ENCODE measurements around the gene CDK6. TPM values are rescaled to one million over a fixed set of nuclear protein-coding genes. Genes with fewer than 3 reads are reported as not detected.
A peak's percentile ranks its signal among the peaks of the same experiment; 100 is the strongest.

The CDK6 gene
- total RNA-seq, 3 donors from 2014 or later = 310 to 350 (median 347) TPM

DNA sequence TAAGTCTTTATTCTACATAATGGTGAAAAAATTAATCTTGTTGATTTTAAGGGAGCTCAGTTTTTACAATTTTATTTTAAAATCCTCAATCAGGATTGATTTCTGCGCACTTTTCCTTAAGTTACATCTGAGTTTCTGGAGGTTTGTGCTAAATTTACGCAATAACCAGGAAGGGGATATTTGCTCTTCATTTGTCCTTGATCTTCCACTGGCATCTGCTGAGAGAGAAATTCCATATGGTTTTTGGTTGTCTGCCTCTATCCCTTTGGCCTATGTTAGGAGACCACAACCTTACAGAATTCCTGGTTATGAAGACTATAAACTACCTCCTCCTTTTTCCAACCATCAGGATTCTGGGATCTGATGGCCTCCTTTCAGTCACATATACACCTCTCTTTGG is 20.1 kb upstream of the CDK6 start:
- peaks cover 2% of the 10 kb centered on the region for H3K27me3 Mint-ChIP-seq (ENCODE audit: low read depth)
- no peaks in the 10 kb centered on the region for H3K36me3 Mint-ChIP-seq (ENCODE audit: insufficient read depth)

DNA sequence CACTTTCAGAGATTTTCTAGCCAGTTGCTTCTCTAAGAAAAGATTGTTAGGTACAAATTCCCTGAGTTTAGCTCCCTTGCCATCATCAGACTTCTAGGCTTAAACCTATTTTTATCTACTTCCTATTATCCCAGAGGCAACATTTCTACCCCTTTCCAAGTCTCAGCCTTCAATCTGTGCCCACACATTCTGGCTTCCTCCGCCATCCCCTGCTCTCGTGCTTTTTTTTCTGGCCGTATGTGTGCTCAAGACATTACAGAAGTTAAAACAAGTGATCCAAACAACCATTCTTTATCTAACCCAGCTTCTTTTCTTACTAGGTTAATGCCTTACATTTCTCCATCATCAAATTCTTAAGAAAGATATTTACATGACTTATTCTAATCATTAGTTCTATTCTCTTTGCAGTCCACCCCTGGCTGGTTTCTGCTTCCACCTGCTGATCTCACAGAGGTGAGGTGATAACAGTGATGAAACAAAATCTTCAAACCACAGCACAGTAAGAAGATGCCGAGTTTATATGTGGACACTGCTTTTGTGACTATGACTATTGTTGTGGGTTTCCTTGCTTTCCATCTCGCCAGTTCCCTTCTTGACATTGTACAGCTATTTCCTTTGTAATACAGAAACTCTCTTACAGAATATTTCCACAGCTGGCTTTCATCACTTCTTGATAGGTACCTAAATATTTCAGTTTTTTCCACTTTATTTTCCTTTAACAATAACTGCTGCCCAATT is 18.3 kb upstream of the CDK6 start:
- Mint-ChIP-seq H3K36me3 (ENCODE audit: insufficient read depth) (no peaks in the 10 kb centered on the region), H3K4me3 (no peak overlapping the region), H3K9me3 (no peaks in the 10 kb centered on the region), H3K27me3 (ENCODE audit: low read depth) (peaks cover 2% of the 10 kb centered on the region), H3K4me1 (ENCODE audit: low read depth) (peaks cover 13% of the 10 kb centered on the region)
- peak; percentile 82 to 90 for ATAC-seq
- no peak for DNase-seq

More for the DNA sequence above, 20.1 kb upstream of the CDK6 start:
- DNase-seq = no peak
- H3K9me3 Mint-ChIP-seq = no peaks in the 10 kb centered on the region
- no peak overlapping the region for H3K4me3 Mint-ChIP-seq
- H3K4me1 Mint-ChIP-seq (ENCODE audit: low read depth) = peaks cover 13% of the 10 kb centered on the region
- ATAC-seq = no peak

DNA sequence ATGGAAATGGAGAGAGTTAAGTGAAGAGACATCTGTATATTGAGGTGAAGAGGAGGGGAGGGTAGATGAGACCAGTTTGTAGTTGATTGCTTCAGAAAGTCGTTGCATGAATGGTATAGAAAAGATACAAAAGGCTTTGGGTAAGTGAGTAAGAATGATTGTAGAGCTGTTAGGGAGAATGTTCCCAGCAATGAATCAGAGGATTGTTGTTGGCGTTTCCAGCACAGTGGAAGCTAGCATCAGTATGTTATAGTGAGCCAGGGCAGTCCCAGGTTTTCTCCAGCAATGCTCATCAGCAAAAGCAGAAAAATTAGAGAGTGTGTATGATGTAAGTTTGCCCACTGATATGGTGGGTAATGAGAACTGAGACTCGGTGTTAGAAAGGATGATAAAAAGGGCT is 15.4 kb upstream of the CDK6 start:
- no peaks in the 10 kb centered on the region for H3K9me3 Mint-ChIP-seq
- peaks cover 5% of the 10 kb centered on the region for H3K27me3 Mint-ChIP-seq (ENCODE audit: low read depth)
- ATAC-seq = peak; percentile 49 to 62
- H3K36me3 Mint-ChIP-seq (ENCODE audit: insufficient read depth) = no peaks in the 10 kb centered on the region
- H3K4me1 Mint-ChIP-seq (ENCODE audit: low read depth) = peaks cover 18% of the 10 kb centered on the region
- no peak overlapping the region for H3K4me3 Mint-ChIP-seq
- no peak for DNase-seq

DNA sequence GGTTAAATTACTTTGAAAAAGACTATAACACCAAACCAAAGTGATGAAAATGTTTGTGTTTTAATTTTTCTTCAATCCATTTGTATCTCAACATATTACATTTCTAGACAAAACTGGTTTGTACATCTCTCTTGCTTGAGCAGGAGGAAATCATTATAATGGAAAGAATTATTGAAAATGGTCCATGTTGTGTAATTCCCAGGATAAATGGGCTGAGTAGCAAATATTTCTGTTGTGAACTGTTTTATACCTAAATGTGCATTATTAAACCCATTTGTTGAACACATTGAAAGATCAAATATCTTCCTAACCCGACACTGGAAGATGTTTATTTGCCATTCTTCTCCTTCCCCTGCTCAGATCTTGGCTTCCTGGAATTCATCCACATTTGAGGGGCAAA is 14.1 kb upstream of the CDK6 start:
- no peaks in the 10 kb centered on the region for H3K9me3 Mint-ChIP-seq
- no peak for DNase-seq
- peaks cover 15% of the 10 kb centered on the region for H3K4me1 Mint-ChIP-seq (ENCODE audit: low read depth)
- no peaks in the 10 kb centered on the region for H3K36me3 Mint-ChIP-seq (ENCODE audit: insufficient read depth)
- H3K27me3 Mint-ChIP-seq (ENCODE audit: low read depth) = peaks cover 5% of the 10 kb centered on the region
- ATAC-seq = no peak
- no peak overlapping the region for H3K4me3 Mint-ChIP-seq

DNA sequence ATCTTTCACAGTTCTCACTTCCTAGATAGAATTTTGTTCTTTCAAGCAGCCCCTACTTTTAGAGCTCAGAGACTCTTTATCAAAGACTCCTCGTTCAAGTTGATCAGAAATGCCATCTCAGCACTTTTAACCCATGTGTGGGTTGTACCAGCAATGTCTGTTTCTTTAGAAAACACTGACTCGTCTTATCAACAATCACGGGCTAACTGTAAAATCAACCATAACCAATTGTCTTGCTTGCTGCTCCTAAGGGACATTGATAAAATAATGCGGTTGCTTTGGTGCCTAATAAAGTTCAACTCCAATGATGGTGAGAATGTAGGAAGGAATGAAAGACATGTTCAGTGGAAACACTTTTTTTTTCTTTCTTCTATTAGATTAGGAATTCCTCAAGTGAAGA is 12.9 kb upstream of the CDK6 start:
- peaks cover 5% of the 10 kb centered on the region for H3K27me3 Mint-ChIP-seq (ENCODE audit: low read depth)
- peaks cover 6% of the 10 kb centered on the region for H3K4me1 Mint-ChIP-seq (ENCODE audit: low read depth)
- H3K36me3 Mint-ChIP-seq (ENCODE audit: insufficient read depth) = no peaks in the 10 kb centered on the region
- DNase-seq = no peak
- no peaks in the 10 kb centered on the region for H3K9me3 Mint-ChIP-seq
- no peak for ATAC-seq
- H3K4me3 Mint-ChIP-seq = no peak overlapping the region

DNA sequence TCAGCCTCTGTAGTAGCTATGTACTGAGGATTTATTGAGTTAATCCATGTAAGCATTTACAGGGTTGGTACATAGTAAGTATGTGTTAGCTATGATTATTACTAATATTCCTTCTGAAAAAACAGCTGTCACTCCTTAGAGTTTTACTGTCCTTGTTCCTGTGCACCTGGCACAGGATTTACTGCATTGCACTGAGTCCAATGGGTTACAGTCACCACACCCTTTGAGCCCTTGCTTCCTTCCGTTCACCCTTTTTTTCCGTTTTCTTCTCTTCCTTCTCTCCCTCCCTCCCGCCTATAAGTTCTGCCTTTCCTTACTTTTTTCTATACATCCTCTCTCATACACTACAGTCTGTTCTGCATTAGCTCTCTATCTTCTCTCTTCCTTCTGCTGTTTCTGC is 12.5 kb upstream of the CDK6 start:
- H3K27me3 Mint-ChIP-seq (ENCODE audit: low read depth) = peaks cover 5% of the 10 kb centered on the region
- DNase-seq (no peak), ATAC-seq (no peak)
- no peak overlapping the region for H3K4me3 Mint-ChIP-seq
- no peaks in the 10 kb centered on the region for H3K36me3 Mint-ChIP-seq (ENCODE audit: insufficient read depth)
- H3K9me3 Mint-ChIP-seq = peaks cover under 1% of the 10 kb centered on the region
- H3K4me1 Mint-ChIP-seq (ENCODE audit: low read depth) = peaks cover 5% of the 10 kb centered on the region

DNA sequence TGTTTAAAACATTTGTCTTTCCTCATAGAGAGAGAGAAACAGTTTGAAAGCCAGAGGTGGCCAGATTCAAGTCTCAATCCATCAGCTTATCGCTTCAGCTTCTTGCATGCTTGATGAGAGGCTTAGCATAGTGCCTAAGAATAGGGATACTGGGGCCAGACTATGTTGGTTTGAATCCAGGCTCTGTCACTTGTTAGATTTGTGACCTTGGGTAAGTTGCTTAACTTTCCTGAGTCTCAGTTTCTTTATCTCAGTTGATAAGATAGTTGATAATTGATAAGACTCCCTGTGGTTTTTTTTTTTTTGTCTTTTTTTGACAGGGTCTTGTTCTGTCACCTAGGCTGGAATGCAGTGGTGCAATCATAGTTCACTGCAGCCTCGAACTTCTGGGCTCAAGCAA is 12.1 kb upstream of the CDK6 start:
- Mint-ChIP-seq H3K4me3 (no peak overlapping the region), H3K9me3 (peaks cover 5% of the 10 kb centered on the region), H3K36me3 (ENCODE audit: insufficient read depth) (no peaks in the 10 kb centered on the region), H3K27me3 (ENCODE audit: low read depth) (peaks cover 5% of the 10 kb centered on the region), H3K4me1 (ENCODE audit: low read depth) (peaks cover 5% of the 10 kb centered on the region)
- DNase-seq (no peak), ATAC-seq (no peak)

DNA sequence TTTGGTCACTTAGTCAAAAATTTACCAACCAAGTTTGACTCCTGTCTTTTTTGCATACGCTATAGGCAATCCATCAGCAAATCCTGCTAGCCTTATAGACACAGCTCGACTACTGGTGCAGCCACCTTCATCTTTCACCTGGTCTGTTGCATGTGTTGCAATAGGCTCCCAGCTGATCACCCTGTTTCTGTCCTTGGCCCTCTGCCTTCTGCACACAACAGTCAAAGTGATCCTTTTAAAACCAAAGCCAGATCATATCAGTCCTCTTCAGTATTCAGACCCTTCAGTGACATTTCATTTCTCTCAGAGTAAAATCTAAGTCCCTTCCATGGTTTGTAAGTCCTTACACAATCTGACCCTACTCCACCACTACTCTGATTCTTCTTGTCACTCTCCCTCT is 10.9 kb upstream of the CDK6 start:
- peaks cover 8% of the 10 kb centered on the region for H3K9me3 Mint-ChIP-seq
- no peak overlapping the region for H3K4me3 Mint-ChIP-seq
- DNase-seq (no peak), ATAC-seq (no peak)
- H3K27me3 Mint-ChIP-seq (ENCODE audit: low read depth) = peaks cover 5% of the 10 kb centered on the region
- peaks cover 5% of the 10 kb centered on the region for H3K4me1 Mint-ChIP-seq (ENCODE audit: low read depth)
- no peaks in the 10 kb centered on the region for H3K36me3 Mint-ChIP-seq (ENCODE audit: insufficient read depth)

DNA sequence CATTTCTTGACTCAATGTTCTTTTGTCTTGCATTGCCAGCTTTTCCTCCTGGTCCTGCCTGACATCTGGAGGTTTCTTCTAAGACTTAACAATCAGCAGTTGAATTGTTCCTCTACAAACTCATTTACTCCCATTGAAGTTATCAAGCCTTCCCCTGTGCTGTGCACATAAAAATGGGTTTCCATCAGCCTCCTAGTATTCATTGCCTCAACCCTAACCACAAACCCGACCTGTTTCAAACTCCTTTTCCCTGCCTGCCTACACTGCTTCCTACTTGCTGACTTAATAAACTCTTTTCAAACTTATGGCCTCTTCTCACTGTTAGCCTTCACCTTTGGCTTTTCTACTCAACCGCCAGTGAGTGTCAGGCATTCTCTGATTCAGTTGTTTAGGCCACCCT is 9.4 kb upstream of the CDK6 start:
- DNase-seq = no peak
- Mint-ChIP-seq H3K36me3 (ENCODE audit: insufficient read depth) (no peaks in the 10 kb centered on the region), H3K27me3 (ENCODE audit: low read depth) (peaks cover 8% of the 10 kb centered on the region), H3K4me3 (no peak overlapping the region), H3K9me3 (peaks cover 8% of the 10 kb centered on the region), H3K4me1 (ENCODE audit: low read depth) (peaks cover 9% of the 10 kb centered on the region)
- no peak for ATAC-seq

DNA sequence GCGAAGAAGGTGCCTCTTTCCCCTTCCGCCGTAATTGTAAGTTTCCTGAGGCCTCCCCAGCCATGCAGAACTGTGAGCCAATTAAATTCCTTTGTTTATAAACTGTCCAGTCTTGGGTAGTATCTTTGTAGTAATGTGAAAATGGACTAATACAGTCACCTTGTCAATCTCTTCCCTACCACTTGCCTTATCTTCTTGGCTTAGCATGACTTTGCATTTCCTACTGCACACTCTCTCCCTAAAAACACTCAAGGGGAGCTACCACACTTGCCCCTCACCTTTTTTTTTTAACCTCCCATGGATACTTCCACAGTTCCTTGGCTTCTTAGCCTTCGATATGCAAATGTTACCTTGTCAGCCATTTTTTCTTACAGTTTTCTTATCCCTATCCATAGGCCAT is 7.4 kb upstream of the CDK6 start:
- DNase-seq (no peak), ATAC-seq (no peak)
- Mint-ChIP-seq H3K9me3 (peaks cover 8% of the 10 kb centered on the region), H3K4me3 (no peak overlapping the region), H3K27me3 (ENCODE audit: low read depth) (peaks cover 7% of the 10 kb centered on the region), H3K36me3 (ENCODE audit: insufficient read depth) (no peaks in the 10 kb centered on the region), H3K4me1 (ENCODE audit: low read depth) (peaks cover 3% of the 10 kb centered on the region)

DNA sequence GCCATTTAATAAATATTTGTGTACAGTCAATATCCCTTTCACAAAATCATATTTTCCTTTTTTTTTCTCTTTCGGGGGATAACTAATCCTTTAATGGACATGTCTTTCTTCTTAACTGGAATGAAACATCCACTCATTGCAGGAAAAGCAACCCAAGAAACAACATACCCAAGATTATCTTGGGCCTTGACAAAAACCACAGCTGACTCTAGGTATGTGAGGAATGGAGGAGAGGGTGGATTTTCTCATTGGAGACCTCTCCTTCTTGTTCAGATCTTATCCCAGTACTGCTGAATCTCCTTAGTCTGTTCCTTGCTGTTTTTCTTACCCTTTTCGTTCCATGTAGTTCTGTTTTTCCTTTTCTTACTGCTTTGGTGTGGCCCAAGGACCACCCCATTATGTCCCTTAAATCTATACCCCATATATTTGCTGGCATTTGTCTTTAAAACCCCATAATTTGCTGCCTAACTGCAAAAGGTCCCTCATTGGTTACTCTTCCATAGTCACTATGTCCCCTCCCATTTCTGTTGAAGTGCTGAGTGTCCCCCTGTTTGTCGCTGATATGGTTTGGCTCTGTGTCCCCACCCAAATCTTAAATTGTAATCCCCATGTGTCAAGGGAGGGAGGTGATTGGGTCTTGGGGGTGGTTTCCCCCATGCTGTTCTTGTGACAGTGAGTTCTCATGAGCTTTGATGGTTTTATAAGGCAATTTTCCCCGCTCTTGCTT is 6.8 kb upstream of the CDK6 start:
- ATAC-seq = no peak

DNA sequence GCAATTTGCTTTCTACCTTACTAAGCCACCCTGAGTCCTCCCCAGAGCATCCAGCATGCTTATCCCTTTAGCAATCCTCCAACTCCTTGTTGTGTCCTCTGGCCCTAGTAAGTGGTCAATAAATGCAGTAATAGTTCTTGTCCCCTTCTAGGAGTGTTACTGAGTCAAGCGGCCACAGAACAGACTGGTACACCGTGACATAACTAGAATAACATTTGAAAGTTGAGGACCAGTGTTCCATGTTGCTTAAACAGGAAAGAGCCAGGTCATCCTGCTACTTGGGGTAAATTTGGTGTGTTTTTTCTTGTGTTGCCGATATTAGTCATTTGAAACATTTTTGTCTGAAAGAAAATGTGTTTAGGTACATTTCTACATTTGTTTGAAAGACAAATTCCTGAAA is 4.8 kb upstream of the CDK6 start:
- Mint-ChIP-seq H3K27me3 (ENCODE audit: low read depth) (peaks cover 9% of the 10 kb centered on the region), H3K4me3 (no peak overlapping the region), H3K9me3 (peaks cover 8% of the 10 kb centered on the region), H3K4me1 (ENCODE audit: low read depth) (peaks cover 10% of the 10 kb centered on the region), H3K36me3 (ENCODE audit: insufficient read depth) (no peaks in the 10 kb centered on the region)
- ATAC-seq (no peak), DNase-seq (no peak)

More for the DNA sequence above, 6.8 kb upstream of the CDK6 start:
- Mint-ChIP-seq H3K4me3 (no peak overlapping the region), H3K9me3 (peaks cover 8% of the 10 kb centered on the region), H3K27me3 (ENCODE audit: low read depth) (peaks cover 9% of the 10 kb centered on the region), H3K36me3 (ENCODE audit: insufficient read depth) (no peaks in the 10 kb centered on the region), H3K4me1 (ENCODE audit: low read depth) (peaks cover 3% of the 10 kb centered on the region)
- no peak for DNase-seq

DNA sequence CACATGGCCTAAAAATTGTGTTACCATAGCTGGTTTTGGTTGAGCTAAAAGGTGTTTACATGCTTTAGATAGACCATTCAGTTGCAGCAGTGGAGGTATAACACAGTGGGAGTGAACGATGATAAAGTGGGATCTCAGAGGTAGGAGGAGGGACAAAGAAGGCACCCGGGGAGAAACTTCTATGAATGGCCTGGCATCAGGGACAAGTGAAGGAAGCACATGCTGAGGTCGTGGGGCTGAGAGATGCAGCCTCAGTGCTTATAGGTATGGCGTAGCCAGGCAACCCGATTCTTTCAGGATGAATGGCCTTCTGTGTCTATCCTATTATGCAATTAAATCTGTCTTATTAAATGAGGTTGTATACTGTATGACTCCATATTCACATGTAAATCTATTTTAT is 3.9 kb upstream of the CDK6 start:
- DNase-seq (no peak), ATAC-seq (no peak)
- peaks cover 2% of the 10 kb centered on the region for H3K36me3 Mint-ChIP-seq (ENCODE audit: insufficient read depth)
- peaks cover 9% of the 10 kb centered on the region for H3K27me3 Mint-ChIP-seq (ENCODE audit: low read depth)
- H3K4me1 Mint-ChIP-seq (ENCODE audit: low read depth) = peaks cover 10% of the 10 kb centered on the region
- H3K9me3 Mint-ChIP-seq = peaks cover 8% of the 10 kb centered on the region
- no peak overlapping the region for H3K4me3 Mint-ChIP-seq

DNA sequence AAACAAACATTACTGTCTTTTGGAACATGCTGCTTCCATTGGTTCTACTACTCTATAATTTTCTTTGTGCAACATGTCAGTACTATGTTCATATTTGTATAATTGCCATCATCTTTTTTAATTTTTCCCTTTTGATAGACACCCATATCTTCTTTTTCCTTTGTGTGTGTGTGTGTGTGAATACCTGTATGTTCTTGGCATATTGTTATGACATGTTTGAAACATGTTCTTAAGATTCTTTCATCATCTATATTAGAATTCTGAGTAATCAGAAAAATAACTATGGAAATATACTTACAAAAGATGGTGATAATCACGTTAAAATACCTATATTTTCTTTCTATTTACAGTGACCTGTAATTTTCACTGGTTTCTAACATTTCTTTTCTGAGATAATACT is 3.5 kb upstream of the CDK6 start:
- DNase-seq (no peak), ATAC-seq (no peak)
- Mint-ChIP-seq H3K36me3 (ENCODE audit: insufficient read depth) (peaks cover 3% of the 10 kb centered on the region), H3K4me3 (no peak overlapping the region), H3K27me3 (ENCODE audit: low read depth) (peaks cover 9% of the 10 kb centered on the region), H3K4me1 (ENCODE audit: low read depth) (peaks cover 10% of the 10 kb centered on the region), H3K9me3 (peaks cover 8% of the 10 kb centered on the region)

DNA sequence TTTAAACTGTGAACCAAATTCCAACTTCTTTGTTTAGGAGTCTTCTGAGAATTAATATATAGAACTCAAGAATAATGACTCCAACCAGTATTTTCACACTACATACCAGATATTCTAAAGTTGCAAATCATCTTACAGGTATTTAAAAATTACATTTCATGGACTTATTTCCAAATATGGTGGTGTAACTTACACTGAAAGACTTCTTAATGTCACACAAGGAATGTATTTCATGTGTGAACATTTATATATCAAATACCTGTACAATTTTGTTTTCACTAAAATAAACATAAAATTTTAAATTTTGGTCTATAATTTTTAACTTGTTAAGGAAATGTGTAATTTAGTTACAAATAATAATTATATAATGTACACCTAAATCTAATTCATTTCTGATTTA is 2.6 kb upstream of the CDK6 start:
- peaks cover 9% of the 10 kb centered on the region for H3K27me3 Mint-ChIP-seq (ENCODE audit: low read depth)
- DNase-seq (no peak), ATAC-seq (no peak)
- peaks cover 6% of the 10 kb centered on the region for H3K36me3 Mint-ChIP-seq (ENCODE audit: insufficient read depth)
- H3K9me3 Mint-ChIP-seq = peaks cover 8% of the 10 kb centered on the region
- H3K4me3 Mint-ChIP-seq = no peak overlapping the region
- H3K4me1 Mint-ChIP-seq (ENCODE audit: low read depth) = peaks cover 10% of the 10 kb centered on the region

All from activated T-cell treated with anti-CD3 and anti-CD28 coated beads, Interleukin-2, amount 50 U/mL, for 4 hours (primary cell).